HEK293T (cell line): ENCODE data around the gene ANO10.
"Not testable (repeated sequence)": the region's sequence is repeated elsewhere in the genome, so short reads cannot be mapped to it uniquely, and the experiment has no call there.

Experiments
- SP1 ChIP-seq: fragments of 450-650 bp; IDR thresholded peaks from 2 replicates; pipeline ENCODE4 v1.6.1; 2017
- TF ChIP-seq, protein P1 (sequence below): fragments of 450-650 bp; IDR thresholded peaks from 2 replicates; pipeline ENCODE4 v1.6.1; 2016

DNA sequence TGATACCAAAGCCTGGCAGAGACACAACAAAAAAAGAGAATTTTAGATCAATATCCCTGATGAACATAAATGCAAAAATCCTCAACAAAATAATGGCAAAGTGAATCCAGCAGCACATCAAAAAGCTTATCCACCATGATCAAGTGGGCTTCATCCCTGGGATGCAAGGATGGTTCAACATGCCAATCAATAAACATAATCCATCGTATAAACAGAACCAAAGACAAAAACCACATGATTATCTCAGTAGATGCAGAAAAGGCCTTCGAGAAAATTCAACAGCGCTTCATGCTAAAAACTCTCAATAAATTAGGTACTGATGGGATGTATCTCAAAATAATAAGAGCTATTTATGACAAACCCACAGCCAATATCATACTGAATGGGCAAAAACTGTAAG, 26.5 kb downstream of the ANO10 start:
- TF ChIP-seq, protein P1, sequence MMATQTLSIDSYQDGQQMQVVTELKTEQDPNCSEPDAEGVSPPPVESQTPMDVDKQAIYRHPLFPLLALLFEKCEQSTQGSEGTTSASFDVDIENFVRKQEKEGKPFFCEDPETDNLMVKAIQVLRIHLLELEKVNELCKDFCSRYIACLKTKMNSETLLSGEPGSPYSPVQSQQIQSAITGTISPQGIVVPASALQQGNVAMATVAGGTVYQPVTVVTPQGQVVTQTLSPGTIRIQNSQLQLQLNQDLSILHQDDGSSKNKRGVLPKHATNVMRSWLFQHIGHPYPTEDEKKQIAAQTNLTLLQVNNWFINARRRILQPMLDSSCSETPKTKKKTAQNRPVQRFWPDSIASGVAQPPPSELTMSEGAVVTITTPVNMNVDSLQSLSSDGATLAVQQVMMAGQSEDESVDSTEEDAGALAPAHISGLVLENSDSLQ, result not testable (repeated sequence)
- TF ChIP-seq SP1, result not testable (repeated sequence)
